ENCODE data around the gene CXCR1. TPM values are rescaled to one million over a fixed set of nuclear protein-coding genes. Genes with fewer than 3 reads are reported as not detected.
"Not testable (repeated sequence)": the region's sequence is repeated elsewhere in the genome, so short reads cannot be mapped to it uniquely, and the experiment has no call there.

Gene CXCR1
- total RNA-seq, 1 donor from 2014 or later: 5.3 TPM

DNA sequence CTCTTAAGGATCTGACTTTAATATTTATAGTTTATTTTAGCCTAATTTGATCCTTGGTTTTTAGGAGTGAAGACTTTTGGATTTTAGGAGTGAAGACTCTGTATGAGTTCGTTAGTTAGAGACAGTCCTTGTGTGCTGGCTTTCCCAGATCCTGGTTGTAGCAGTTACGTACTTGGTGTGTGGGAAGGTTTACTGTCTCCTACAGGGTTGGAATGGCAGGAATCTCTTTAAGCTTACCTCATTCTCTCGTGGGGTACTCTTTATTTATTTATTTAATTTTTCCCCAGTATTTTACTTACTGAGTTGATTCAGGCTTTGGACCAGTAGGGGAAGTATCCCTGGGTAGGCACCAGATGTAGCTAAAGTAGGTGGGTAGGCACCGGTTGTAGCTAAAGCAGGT, 42.8 kb downstream of the CXCR1 start:
- TF ChIP-seq CTCF (IDR thresholded peaks at IDR 0.05): no peak
- Histone ChIP-seq H3K4me1 (peaks cover 15% of the 10 kb centered on the region), H3K27ac (no peak overlapping the region), H3K27me3 (no peaks in the 10 kb centered on the region), H3K4me3 (no peak overlapping the region), H3K36me3 (no peaks in the 10 kb centered on the region), H3K9me3 (no peaks in the 10 kb centered on the region)
- ATAC-seq: no peak
- no peak for DNase-seq
- intact Hi-C loops (cut with DNase I): no loop called here

DNA sequence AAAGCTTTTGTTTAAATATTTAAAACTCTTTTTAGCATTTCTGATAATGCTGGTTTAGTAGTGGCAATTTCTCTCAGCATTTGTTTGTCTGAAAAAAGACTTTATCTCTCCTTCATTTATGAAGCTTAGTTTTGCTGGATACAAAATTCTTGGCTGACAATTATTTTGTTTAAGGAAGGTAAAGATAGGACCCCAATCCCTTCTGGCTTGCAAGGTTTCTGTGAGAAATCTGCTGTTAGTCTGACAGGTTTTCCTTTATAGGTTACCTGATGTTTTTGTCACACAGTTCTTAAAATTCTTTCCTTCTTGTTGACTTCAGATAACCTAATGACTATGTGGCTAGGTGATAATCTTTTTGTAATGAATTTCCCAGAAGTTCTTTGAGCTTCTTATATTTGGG, 44.5 kb downstream of the CXCR1 start:
- DNase-seq; H3K27me3 ChIP-seq; H3K9me3 ChIP-seq; H3K4me3 ChIP-seq; H3K27ac ChIP-seq; intact Hi-C loops (cut with DNase I); ATAC-seq; H3K36me3 ChIP-seq: not testable (repeated sequence)
- H3K4me1 ChIP-seq: peaks cover 15% of the 10 kb centered on the region

- intact Hi-C loops (cut with DNase I); DNase-seq; H3K4me3 ChIP-seq; ATAC-seq; H3K36me3 ChIP-seq; H3K27ac ChIP-seq; H3K27me3 ChIP-seq; H3K9me3 ChIP-seq: not testable (repeated sequence)
- peaks cover 11% of the 10 kb centered on the region for H3K4me1 ChIP-seq
Observed at GRCh38 chr2:218121789-218122188, 45.0 kb downstream of the CXCR1 start.

Other genes with a start within 250 kb of the CXCR1 start
- 669 TPM for gene TNS1, start 164.0 kb downstream of the CXCR1 start, total RNA-seq
- not detected for gene RUFY4, start 97.7 kb downstream of the CXCR1 start, total RNA-seq
- 9.0 TPM for gene CXCR2, start 40.9 kb downstream of the CXCR1 start, total RNA-seq
- 357 TPM for gene ARPC2, start 50.2 kb upstream of the CXCR1 start, total RNA-seq
- 2.6 TPM for gene GPBAR1, start 94.1 kb upstream of the CXCR1 start, total RNA-seq
- gene AAMP, start 103.2 kb upstream of the CXCR1 start, total RNA-seq: 55.9 TPM
- gene PNKD, start 103.6 kb upstream of the CXCR1 start, total RNA-seq: 65.4 TPM
- gene TMBIM1, start 125.5 kb upstream of the CXCR1 start, total RNA-seq: 281 TPM
- gene CATIP, start 189.9 kb upstream of the CXCR1 start, total RNA-seq: 0.64 TPM
- gene SLC11A1, start 215.3 kb upstream of the CXCR1 start, total RNA-seq: 302 TPM
- gene CTDSP1, start 232.9 kb upstream of the CXCR1 start, total RNA-seq: 169 TPM

Measured in upper lobe of right lung (tissue), 1 donor.